CD4-positive, alpha-beta T cell treated with Interleukin-4 for 1 hour (primary cell): ENCODE results near the gene PER3.
"Not testable (repeated sequence)": the region's sequence is repeated elsewhere in the genome, so short reads cannot be mapped to it uniquely, and the experiment has no call there.

ENCODE experiments used
- DNase-seq, 2 donors: peaks; one replicate each; pipeline ENCODE4 v3.0.0-alpha.2; 2020 to 2022

The PER3 gene

GRCh38 chr1:7780976-7781375, 3.1 kb upstream of the PER3 start:
- no peak for DNase-seq

- DNase-seq = no peak
Measured at GRCh38 chr1:7781501-7781900, 2.6 kb upstream of the PER3 start.

GRCh38 chr1:7781923-7782495, 2.1 kb upstream of the PER3 start:
- DNase-seq = peak in 1 of 2 donors; percentile 27

- DNase-seq = no peak
Measured at GRCh38 chr1:7783178-7783711, 846 bp upstream of the PER3 start.

GRCh38 chr1:7784492-7785071, 491 bp downstream of the PER3 start:
- DNase-seq = no peak

- DNase-seq = no peak
Measured at GRCh38 chr1:7785108-7785507, 1.0 kb downstream of the PER3 start.

GRCh38 chr1:7786795-7787194, 2.7 kb downstream of the PER3 start:
- no peak for DNase-seq

- DNase-seq = no peak
Measured at GRCh38 chr1:7789828-7790227, 5.7 kb downstream of the PER3 start.

GRCh38 chr1:7791027-7791426, 6.9 kb downstream of the PER3 start:
- not testable (repeated sequence) for DNase-seq

- DNase-seq = no peak
Measured at GRCh38 chr1:7795406-7795805, 11.3 kb downstream of the PER3 start.

- no peak for DNase-seq
Measured at GRCh38 chr1:7805460-7805859, 21.4 kb downstream of the PER3 start.

GRCh38 chr1:7808253-7808844, 24.3 kb downstream of the PER3 start:
- DNase-seq = peak in 1 of 2 donors; percentile 43

GRCh38 chr1:7809742-7810141, 25.7 kb downstream of the PER3 start:
- DNase-seq = no peak

- DNase-seq = peak in 1 of 2 donors; percentile 39
Measured at GRCh38 chr1:7810395-7810794, 26.3 kb downstream of the PER3 start.

- DNase-seq = no peak
Measured at GRCh38 chr1:7811476-7811875, 27.4 kb downstream of the PER3 start.

GRCh38 chr1:7813677-7814373, 29.7 kb downstream of the PER3 start:
- DNase-seq = no peak

GRCh38 chr1:7821282-7821681, 37.2 kb downstream of the PER3 start:
- no peak for DNase-seq

- DNase-seq = no peak
Measured at GRCh38 chr1:7824701-7825100, 40.6 kb downstream of the PER3 start.

GRCh38 chr1:7826363-7826762, 42.3 kb downstream of the PER3 start:
- no peak for DNase-seq

- peak in 1 of 2 donors; percentile 23 for DNase-seq
Measured at GRCh38 chr1:7827126-7827955, 43.2 kb downstream of the PER3 start.

- DNase-seq = no peak
Measured at GRCh38 chr1:7831458-7831857, 47.4 kb downstream of the PER3 start.

GRCh38 chr1:7833035-7833434, 48.9 kb downstream of the PER3 start:
- no peak for DNase-seq

GRCh38 chr1:7838714-7839113, 54.6 kb downstream of the PER3 start:
- no peak for DNase-seq
